HTR-8/SVneo (cell line): ENCODE results near the gene TFAP2B.

Experiments used
- DNase-seq: peaks from one replicate; pipeline ENCODE4 v3.0.0; 2011; ENCODE audit warnings: low spot score, mixed read lengths; ENCODE audit not compliant: insufficient read length
- FAIRE-seq: peaks from 2 replicates; lab custom pipeline; 2011; peaks lifted over from hg19 to GRCh38; lab: Jason Lieb, UNC

Gene TFAP2B

DNA sequence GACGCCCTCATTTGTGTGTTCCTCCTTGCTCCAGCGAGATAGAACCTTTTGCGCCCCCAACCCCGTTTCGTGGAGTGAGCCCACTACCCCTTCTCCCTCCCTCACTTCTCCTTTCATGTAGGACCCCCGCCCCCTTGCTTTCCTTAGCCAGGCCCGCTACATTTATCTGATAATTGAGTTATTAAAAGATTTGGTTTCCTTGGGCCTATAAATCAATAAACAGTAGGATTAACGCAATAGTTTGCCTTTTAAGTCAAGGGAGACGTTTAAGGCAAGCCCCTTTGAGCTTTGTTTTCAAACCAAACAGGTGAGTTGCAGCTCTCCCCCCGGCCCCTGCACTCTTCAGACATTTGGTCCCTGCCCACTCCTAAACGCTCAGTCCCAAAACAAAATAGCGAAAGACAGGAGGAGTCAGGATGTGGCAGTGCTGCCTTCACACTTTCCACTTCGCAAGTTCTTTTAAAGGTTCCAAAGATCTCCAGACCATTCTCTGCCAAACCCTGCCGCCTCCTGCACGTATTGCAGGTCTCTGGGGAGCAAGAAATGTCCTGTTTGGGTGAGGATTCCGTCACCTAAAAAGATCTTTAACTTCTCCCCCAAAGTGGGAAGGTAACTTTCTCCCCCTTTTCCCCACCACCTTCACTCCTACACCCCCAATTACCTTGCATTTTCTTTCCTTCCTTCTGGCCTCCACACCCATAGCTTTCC, 27.6 kb downstream of the TFAP2B start:
- no peak for DNase-seq
- no peak for FAIRE-seq

DNA sequence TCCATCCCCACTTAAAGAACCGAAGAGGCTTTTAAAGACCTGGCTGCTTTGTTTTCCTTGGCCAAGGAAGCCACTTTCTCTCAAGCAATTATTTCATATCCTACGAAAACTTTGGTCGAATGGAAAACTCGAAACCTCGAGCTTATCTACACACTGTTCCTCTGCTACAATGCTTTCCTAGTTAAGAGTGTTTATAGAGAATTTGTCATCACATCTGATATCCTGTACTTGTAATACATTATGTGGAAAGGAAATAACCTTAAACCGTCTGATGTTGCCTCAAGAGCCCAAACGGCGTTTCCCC, 28.1 kb downstream of the TFAP2B start:
- DNase-seq (no peak), FAIRE-seq (no peak)

DNA sequence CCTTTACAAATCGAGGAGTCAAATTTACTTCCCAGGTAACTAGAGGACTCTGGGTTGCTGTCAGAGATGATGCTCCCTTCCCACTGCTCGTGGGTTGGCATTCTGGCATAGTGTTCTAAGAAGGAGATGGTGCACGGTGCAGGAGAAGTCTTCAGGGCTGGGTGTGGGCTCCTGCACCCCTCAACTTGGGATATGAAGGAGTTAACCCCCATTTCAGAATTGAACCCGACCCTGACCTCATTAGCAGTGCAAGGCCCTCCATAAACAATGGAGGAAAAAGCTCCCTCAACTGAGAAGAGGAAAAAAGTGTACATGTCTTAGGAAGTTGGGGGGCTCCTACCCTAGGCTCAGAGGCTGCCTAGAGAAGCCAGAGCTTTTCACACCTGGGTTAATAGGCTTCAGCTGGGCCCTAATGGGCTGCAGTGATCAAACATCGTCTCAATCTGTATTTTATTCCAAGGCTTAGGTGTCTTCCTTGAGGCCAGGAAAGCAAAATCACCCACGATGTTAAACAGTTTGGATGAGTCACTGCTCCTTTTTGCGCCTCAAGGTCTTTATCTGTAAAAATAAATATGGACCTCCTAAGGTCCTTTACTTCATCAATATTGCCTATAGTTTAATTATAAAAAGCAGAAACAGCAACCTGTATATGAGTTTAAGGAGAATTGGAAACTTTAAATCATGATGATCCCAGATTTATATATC, 29.4 kb downstream of the TFAP2B start:
- FAIRE-seq (no peak), DNase-seq (no peak)

- FAIRE-seq (no peak), DNase-seq (no peak)
Measured at GRCh38 chr6:50848989-50849795, 30.5 kb downstream of the TFAP2B start.

DNA sequence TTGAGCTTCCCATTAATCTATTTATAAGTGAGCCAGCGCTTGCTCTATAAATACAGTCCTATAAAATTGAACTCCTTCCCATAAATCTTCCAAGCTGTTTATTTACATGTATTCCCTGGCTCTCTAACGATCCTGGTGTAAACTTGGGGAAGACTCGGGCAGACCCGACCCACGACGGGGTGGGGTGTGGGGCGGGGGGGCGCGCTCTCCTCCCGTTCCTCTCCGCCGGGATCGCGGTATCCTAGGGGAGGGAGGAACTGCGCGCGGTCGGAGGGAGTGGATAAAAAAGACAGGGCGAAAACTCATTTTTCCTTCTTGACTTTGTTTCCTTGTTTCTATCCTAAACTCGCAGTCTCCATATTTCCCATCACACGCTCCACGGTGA, 31.1 kb downstream of the TFAP2B start:
- DNase-seq = no peak

GRCh38 chr6:50850223-50851048, 31.8 kb downstream of the TFAP2B start:
- no peak for DNase-seq

More for the DNA sequence above, 31.1 kb downstream of the TFAP2B start:
- no peak for FAIRE-seq

GRCh38 chr6:50851049-50851845, 32.6 kb downstream of the TFAP2B start:
- DNase-seq = no peak
- no peak for FAIRE-seq

More at GRCh38 chr6:50850223-50851048, 31.8 kb downstream of the TFAP2B start:
- no peak for FAIRE-seq

GRCh38 chr6:50853939-50854338, 35.3 kb downstream of the TFAP2B start:
- DNase-seq (no peak), FAIRE-seq (no peak)

- FAIRE-seq = no peak
- no peak for DNase-seq
Measured at GRCh38 chr6:50861692-50862091, 43.0 kb downstream of the TFAP2B start.

DNA sequence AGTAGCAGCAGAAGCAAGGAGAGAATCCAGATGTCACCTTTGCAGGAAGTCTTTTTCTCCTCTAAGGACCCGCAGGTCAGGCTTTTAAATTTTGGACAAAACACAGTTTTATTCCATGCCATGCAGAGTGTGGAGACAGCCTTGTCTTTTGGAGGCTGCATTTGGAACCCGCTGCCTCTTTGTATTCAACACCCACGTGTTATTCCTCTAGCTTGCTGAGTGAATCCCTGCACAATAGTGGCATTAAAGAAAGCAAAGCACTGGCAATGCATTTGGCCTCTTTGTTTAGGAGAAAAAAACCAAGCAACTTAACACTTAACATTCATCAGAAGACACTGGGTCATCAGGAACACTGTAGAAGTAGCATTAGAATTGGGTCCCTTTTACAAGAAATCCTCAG, 43.5 kb downstream of the TFAP2B start:
- DNase-seq (no peak), FAIRE-seq (no peak)

- FAIRE-seq = no peak
- DNase-seq = no peak
Measured at GRCh38 chr6:50864601-50865000, 45.9 kb downstream of the TFAP2B start.

DNA sequence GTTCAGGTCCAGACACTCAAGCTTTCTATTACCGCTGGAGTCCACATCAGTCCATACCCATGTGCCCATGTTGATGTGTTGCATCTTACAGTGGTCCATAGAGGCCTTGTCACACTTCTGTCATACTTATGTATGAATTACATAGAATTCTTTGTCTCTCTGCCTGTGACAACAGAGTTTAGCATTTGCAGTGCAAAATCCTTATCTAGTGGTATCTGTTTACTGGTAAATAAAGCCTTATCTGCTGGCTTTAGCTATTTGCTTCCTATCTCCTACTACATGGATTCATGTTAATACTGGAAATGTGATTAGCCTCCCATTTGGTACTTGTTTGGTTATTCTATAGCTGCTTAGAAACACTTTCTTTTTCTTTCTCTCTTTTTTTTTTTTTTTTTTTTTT, 49.8 kb downstream of the TFAP2B start:
- no peak for DNase-seq
- FAIRE-seq = no peak

DNA sequence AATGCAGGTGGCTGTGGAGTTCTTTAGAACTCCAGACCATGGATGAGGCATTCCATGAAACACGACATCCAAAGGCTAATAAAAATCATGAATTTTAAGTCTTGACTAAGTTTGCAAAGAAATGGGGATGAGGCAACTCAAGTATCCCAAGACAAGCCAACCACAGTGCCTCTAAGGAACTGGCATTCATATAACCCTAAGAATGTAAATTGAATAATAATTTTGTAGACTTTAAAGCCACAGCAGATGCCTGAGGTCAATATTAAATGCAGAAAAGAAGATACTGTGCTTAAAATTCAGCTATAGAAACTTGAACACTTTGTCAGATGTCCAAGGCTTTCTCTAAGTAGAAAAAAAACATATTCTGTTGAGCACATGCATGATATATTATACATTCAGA, 54.5 kb downstream of the TFAP2B start:
- FAIRE-seq = no peak

GRCh38 chr6:50884364-50884763, 65.7 kb downstream of the TFAP2B start:
- FAIRE-seq (no peak), DNase-seq (no peak)

More for the DNA sequence above, 54.5 kb downstream of the TFAP2B start:
- DNase-seq = no peak

GRCh38 chr6:50887112-50887511, 68.4 kb downstream of the TFAP2B start:
- FAIRE-seq = no peak

DNA sequence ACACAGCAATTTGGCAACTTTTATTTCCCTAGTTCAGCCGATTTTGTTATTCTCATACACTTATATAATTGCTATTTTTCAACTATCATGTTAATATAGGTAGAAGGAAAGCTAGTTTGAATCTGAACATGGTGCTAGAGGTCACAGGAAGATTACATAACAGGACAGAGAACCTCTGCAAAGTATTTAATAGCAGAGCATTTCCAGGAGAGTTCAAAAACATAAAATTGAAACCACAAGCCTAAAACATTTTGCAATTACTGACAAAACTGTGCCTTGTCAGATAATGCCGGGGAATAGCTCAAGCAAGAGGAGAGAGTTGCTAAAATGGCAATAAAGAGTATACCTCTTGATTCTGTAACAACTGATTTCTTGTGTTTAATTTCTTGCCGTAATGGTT, 70.8 kb downstream of the TFAP2B start:
- FAIRE-seq (no peak), DNase-seq (no peak)

More at GRCh38 chr6:50887112-50887511, 68.4 kb downstream of the TFAP2B start:
- no peak for DNase-seq

- FAIRE-seq = no peak
- no peak for DNase-seq
Measured at GRCh38 chr6:50889935-50890334, 71.3 kb downstream of the TFAP2B start.

DNA sequence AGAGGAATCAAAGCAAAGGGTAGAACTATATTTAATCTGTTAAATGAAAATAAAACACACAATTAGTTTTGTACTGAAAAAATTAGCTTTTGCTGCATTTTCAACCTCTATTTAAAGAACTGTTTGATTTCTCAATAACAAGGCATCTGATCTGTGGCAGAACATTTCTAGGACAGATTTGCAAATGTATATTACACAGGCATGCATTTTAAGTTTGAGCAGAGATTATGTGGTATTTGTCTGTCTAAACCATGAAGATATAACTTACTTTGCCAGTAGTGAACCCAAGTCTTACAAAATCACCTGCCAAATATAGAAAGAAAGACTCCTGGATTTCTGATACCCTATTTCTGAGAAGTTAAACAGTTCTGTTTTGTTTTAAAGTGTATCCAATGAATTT, 71.9 kb downstream of the TFAP2B start:
- FAIRE-seq (no peak), DNase-seq (no peak)

DNA sequence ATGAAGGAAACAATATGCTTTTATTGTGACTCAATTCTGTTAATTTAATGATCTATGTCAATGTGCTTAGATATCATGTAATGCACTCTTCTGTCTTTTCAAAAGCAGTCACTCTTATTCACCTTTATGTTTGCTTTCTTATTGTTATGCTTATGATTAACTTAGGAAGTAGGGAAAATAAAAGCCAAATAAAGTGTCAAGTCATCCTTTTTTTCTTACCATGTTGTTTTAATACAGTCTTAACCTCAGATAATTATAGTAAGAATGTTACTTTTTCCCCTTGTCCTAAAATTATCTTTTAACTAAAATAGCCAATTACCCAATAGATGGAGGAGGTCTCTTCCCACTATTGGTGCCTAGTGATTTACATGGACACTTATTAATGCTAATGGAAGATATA, 72.6 kb downstream of the TFAP2B start:
- FAIRE-seq (no peak), DNase-seq (no peak)
